H1 (cell line): Measurements from ENCODE around the gene CENPP. TPM values are rescaled to one million over a fixed set of nuclear protein-coding genes. Genes with fewer than 3 reads are reported as not detected.

Experiments used
- CTBP2 ChIP-seq: IDR thresholded peaks from 2 replicates; pipeline ENCODE4 v1.7.0; 2011; ENCODE audit warnings: borderline replicate concordance, mild to moderate bottlenecking, moderate library complexity, mixed read lengths, low read length; ENCODE audit not compliant: insufficient read depth, insufficient read length
- FOSL1 ChIP-seq: IDR thresholded peaks from 2 replicates; pipeline ENCODE4 v1.6.1; 2011; ENCODE audit warnings: mild to moderate bottlenecking, low read depth, low read length, moderate library complexity; ENCODE audit not compliant: insufficient read depth
- JUND ChIP-seq: IDR thresholded peaks from 2 replicates; pipeline ENCODE4 v1.6.1; 2011; ENCODE audit warnings: mild to moderate bottlenecking, improper control_type of control experiment, low read length
- MAX ChIP-seq: IDR thresholded peaks from 2 replicates; pipeline ENCODE4 v1.6.1; 2012; ENCODE audit warnings: inconsistent platforms
- POLR2A ChIP-seq, 2 experiments: IDR thresholded peaks; 1 replicate in 1 of 2; 2 replicates in 1 of 2; pipeline ENCODE4 v1.6.1; 2011; ENCODE audit warnings: low read depth in 2 of 2, low read length in 2 of 2, mild to moderate bottlenecking in 2 of 2; ENCODE audit errors: control extremely low read depth in 1 of 2
- SP1 ChIP-seq: IDR thresholded peaks from 2 replicates; pipeline ENCODE4 v1.6.1; 2011; ENCODE audit warnings: low read depth, low read length
- polyA plus RNA-seq, 7 experiments: library from polyadenylated mRNA; depleted of rRNA in 3 of 7; stranded (reverse) in 5 of 7; unstranded in 2 of 7; fragments of >200 nt in 5 of 7; fragments of 200-250 nt in 2 of 7; gene quantifications; 1 replicate in 5 of 7; 2 replicates in 1 of 7; 4 replicates in 1 of 7; pipeline versions ENCODE4 v1.2.1 to v1.2.3, GENCODE V29; 2011 to 2013; ENCODE audit warnings: missing spikeins in 2 of 7, mixed read lengths in 2 of 7
- total RNA-seq: library from RNA; stranded (reverse); fragmentation: NEBNext Ultra II Directional; extraction: Animal tissue kit (Norgen Biotek cat#: 25700); gene quantifications from 2 replicates; pipeline ENCODE4 v1.2.1, GENCODE V29; 2021

The CENPP gene
- total and polyA plus RNA-seq, 2 of the 8 experiments (the other 6 are each of a cell fraction or from before 2014, with no cell fraction given), result 2.7 to 10.8 TPM

GRCh38 chr9:92612816-92613215 is 287.1 kb downstream of the CENPP start (continued):
- TF ChIP-seq JUND (no peak), CTBP2 (no peak), FOSL1 (no peak), SP1 (no peak), POLR2A (IDR thresholded peaks at IDR 0.05; ENCODE audit: control extremely low read depth in 1 of 2, low read depth in 2 of 2, low read length in 2 of 2) (no peak), MAX (no peak)
- TF ChIP-seq, all 59 proteins: peak for 0
